ENCODE results near the gene SYCP1. TPM values are rescaled to one million over a fixed set of nuclear protein-coding genes. Genes with fewer than 3 reads are reported as not detected.

Gene SYCP1
- total and polyA plus RNA-seq, 2 of the 8 experiments (the other 6 are each of a cell fraction or from before 2014, with no cell fraction given) = 0.11 to 0.26 TPM

DNA sequence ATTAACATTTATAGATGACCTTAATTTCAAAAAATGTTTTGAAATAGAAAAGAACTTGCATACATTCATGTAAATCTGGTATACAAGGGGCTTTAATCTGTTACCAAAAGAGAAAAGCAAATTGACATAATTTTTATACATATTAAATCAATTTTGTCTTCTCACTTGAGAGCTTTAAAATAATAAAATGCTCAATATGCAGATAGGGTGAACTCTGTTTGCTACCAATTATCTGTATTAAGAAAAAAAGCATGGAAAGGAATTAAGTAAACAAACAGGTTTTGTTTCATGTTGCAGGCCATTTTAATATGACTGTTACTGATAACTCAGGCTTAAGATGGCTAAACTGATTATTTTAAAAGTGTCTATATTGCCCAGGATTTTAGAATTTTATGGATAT, 168.9 kb downstream of the SYCP1 start:
- H2AFZ ChIP-seq (ENCODE audit: low read length) = no peak overlapping the region
- no peak overlapping the region for H3K4me2 ChIP-seq (ENCODE audit: insufficient read depth in 1 of 2, low read depth in 2 of 2, low read length in 2 of 2)
- no peak overlapping the region for H3K23ac ChIP-seq (ENCODE audit: insufficient read length)
- H3K23me2 ChIP-seq (ENCODE audit: low read depth, low read length) = no peaks in the 10 kb centered on the region
- no peak overlapping the region for H2BK120ac ChIP-seq (replicated peaks; ENCODE audit: low read depth, low read length)
- CTCF ChIA-PET (ENCODE audit: partially characterized antibody) = interaction anchor here (1.6 kb wide), 1 partner anchor 29 kb away, joined by 4 read pairs; no protein-coding TSS in a partner anchor
- no peak overlapping the region for H3K4ac ChIP-seq (replicated peaks; ENCODE audit: insufficient read length, low read depth, low read length)
- no peak overlapping the region for H3K18ac ChIP-seq (ENCODE audit: extremely low read depth, low read length)
- no peaks in the 10 kb centered on the region for H3K79me1 ChIP-seq (ENCODE audit: low read depth, low read length)
- no peak overlapping the region for H3K14ac ChIP-seq (ENCODE audit: insufficient read length)
- POLR2A ChIA-PET (ENCODE audit: partially characterized antibody) = no interaction called here
- no peak overlapping the region for H2AK5ac ChIP-seq (ENCODE audit: low read depth, low read length)
- H4K91ac ChIP-seq (replicated peaks; ENCODE audit: insufficient read length, low read length) = no peak overlapping the region
- DNase-seq (ENCODE audit: low read depth in 1 of 2, low spot score in 2 of 2) (no peak), FAIRE-seq (no peak)
- no peak overlapping the region for H2BK20ac ChIP-seq (ENCODE audit: low read length)
- H4K20me1 ChIP-seq (replicated peaks in 1 of 2; ENCODE audit: control insufficient read depth in 1 of 2, insufficient read depth in 2 of 2, low read length in 2 of 2) = no peaks in the 10 kb centered on the region
- no peak for TF ChIP-seq SUZ12 (IDR thresholded peaks at IDR 0.05; ENCODE audit: low read length)
- no peak overlapping the region for H4K8ac ChIP-seq (ENCODE audit: extremely low read depth, insufficient read depth, low read length)
- no peaks in the 10 kb centered on the region for H3K4me1 ChIP-seq (replicated peaks in 1 of 4; ENCODE audit: control insufficient read depth in 3 of 4, insufficient read depth in 4 of 4, low read length in 3 of 4)
- no peak overlapping the region for H2BK15ac ChIP-seq (ENCODE audit: low read length)
- no peak overlapping the region for H2BK12ac ChIP-seq (ENCODE audit: low read depth, low read length)
- no peaks in the 10 kb centered on the region for H3K79me2 ChIP-seq (ENCODE audit: control insufficient read depth in 1 of 2, insufficient read depth in 2 of 2, low read length in 2 of 2)
- no peak overlapping the region for H2BK5ac ChIP-seq (ENCODE audit: low read depth, low read length)
- no peaks in the 10 kb centered on the region for H3K27me3 ChIP-seq (replicated peaks in 1 of 4; ENCODE audit: control insufficient read depth in 3 of 4, extremely low read depth in 1 of 4, insufficient read depth in 3 of 4, low read length in 3 of 4)
- no peak overlapping the region for H3K27ac ChIP-seq (ENCODE audit: low read depth, low read length)
- peaks cover 7 to 9% of the 10 kb centered on the region in 2 experiments; a peak in 3 of 4 replicates for H3K9me3 ChIP-seq (ENCODE audit: insufficient read depth in 2 of 2, low read depth in 1 of 2, low read length in 1 of 2)
- no peak overlapping the region for H3K4me3 ChIP-seq (ENCODE audit: extremely low read depth in 1 of 4, insufficient read depth in 2 of 4, low read depth in 3 of 4, low read length in 4 of 4)
- H4K5ac ChIP-seq (ENCODE audit: insufficient read length, low read depth, low read length) = no peak overlapping the region
- no peaks in the 10 kb centered on the region for H3K36me3 ChIP-seq (ENCODE audit: control insufficient read depth in 2 of 4, insufficient read depth in 4 of 4, low read length in 3 of 4)
- no peak overlapping the region for H3K56ac ChIP-seq (replicated peaks; ENCODE audit: insufficient read length, low read depth, low read length)
- H3K9ac ChIP-seq (replicated peaks in 1 of 4; ENCODE audit: extremely low read depth in 1 of 4, low read depth in 3 of 4, low read length in 3 of 4) = no peak overlapping the region
